Amygdala (tissue), 56 donors: ENCODE data around the gene NKX2-8.
"Not testable (repeated sequence)": the region's sequence is repeated elsewhere in the genome, so short reads cannot be mapped to it uniquely, and the experiment has no call there.

Experiments used
- DNase-seq, 56 donors: peaks; one replicate each; lab custom pipeline; 2025; lab: John Stamatoyannopoulos, UW

The NKX2-8 gene

DNA sequence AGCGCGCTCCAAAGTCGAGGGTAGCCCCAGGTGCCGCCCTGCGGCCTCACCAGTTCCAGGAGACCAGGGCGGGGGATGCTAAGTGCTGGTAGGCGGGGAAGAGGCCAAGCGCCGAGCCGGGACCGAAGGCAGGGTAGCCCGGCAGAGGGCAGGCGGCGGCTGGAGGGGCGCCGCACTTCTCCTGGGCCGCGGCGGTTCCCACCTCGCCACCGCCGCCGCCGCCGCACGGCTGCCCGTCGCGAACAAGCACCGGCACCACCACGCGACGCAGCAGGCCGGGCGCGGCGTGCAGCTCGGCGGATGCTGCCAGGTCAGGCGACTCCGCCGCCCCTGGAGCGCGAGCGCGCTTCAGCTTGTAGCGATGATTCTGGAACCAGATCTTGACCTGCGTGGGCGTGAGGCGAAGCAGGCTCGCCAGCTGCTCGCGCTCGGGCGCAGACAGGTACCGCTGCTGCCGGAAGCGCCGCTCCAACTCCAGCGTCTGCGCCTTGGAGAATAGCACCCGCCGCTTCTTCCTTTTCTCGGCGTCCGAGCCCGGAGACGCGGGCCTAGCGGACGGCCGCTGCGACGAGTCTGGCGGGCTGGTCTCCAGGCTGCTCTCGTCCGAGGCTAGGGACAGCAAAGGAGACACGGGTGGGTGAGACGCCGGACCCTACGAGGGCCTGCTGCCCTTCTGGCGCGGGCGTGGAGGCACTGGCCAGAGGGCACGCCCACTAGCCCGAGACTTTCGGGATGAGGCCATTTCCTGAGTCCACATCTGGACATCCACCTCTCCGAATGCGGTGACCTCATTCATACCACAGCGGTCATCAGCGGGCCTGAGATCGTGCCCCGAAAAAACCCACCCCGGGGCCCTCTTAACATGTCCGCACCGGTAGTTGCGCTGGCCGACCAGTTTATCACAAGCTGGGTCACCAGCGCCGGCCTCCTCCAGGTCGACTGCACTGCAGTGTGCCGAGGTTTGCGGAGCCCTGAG is 1.3 kb downstream of the NKX2-8 start:
- peak in 1 of 56 donors; percentile 5 for DNase-seq

DNA sequence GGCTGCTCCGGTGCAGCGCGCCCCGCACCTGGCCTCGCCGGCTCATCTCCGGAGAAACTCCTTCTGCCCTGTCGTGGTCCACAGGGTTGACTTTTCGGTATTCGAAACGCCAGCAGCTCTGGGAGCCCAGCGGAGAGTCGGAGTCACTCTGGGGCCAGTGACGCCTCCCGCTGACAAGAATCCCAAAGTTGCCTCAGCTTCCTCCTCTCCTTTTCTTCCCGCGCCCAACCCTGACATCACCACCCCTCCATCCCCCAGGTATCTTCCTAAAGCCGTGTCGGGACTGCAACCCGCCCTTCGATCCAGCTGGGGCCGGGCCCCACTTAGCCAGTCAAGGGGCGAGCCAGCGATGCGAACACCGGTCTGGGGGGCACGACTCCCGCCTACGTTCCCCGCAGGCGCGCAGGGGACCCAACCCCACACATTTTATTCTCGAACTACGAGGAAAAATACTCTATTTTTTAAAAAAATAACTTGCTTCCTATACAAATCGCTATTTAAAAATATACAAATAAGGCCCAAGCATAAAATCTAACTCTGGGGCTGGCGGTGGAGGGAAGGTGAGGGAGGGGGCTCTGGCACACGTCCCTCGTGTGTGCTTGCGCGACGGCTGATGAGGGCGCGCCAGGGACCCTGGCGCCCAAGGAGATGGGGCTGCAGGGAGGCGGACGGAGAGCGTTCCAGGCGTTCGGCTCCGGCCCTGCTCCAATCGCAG is 2.1 kb downstream of the NKX2-8 start:
- DNase-seq = no peak

GRCh38 chr14:36579573-36580140 is 2.8 kb downstream of the NKX2-8 start:
- DNase-seq = no peak

- DNase-seq = no peak
Measured at GRCh38 chr14:36579001-36579555, 3.3 kb downstream of the NKX2-8 start.

DNA sequence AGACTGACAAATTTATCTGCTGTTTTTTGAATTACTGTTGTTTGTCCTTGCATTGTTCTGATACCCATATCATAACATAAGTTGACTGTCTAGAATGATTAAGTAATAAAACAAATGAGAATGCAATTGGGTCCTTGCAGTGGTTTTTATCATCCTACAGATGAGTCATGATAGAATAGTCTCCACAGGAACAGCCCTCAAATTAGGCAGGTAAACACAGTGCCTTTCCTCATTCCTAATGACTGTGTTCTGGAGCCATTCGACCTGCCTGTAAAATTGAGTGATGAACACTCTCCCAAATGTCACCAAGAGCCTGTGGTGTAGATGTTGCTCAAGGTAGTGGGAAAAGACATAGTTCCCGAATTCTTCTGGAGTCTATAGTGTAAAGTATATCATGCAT is 12.3 kb downstream of the NKX2-8 start:
- no peak for DNase-seq

DNA sequence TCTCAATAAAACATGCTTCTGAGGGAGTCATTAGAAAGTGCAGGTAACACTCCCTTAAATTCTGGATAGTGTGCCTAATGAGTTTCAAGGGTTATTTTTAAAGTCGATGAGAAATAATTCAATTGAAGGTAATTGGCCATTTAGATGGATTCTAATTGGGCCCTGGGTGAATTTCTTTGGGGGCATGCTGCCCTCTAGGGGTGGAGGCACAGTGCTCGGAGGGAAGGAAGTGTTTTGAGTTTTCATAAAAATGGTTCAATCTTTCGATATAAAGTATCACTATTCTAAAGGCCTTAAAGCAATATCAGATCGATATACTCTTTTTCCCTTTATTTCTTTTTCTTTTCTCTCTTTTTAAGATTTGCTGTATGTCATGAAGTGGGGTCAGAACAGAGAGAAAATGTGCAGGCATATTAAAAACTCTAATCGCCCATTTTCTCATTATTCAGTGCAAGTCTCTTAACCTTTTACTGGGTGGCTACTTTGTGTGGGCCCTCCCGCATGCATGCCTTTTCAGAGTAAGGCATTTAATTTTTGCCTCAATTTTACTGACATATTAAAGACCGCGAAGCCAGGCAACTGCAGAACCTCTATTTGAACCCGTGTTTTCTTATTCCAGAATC is 25.5 kb downstream of the NKX2-8 start:
- peak in 13 of 56 donors; percentile 5 to 49 (median 11) for DNase-seq

DNA sequence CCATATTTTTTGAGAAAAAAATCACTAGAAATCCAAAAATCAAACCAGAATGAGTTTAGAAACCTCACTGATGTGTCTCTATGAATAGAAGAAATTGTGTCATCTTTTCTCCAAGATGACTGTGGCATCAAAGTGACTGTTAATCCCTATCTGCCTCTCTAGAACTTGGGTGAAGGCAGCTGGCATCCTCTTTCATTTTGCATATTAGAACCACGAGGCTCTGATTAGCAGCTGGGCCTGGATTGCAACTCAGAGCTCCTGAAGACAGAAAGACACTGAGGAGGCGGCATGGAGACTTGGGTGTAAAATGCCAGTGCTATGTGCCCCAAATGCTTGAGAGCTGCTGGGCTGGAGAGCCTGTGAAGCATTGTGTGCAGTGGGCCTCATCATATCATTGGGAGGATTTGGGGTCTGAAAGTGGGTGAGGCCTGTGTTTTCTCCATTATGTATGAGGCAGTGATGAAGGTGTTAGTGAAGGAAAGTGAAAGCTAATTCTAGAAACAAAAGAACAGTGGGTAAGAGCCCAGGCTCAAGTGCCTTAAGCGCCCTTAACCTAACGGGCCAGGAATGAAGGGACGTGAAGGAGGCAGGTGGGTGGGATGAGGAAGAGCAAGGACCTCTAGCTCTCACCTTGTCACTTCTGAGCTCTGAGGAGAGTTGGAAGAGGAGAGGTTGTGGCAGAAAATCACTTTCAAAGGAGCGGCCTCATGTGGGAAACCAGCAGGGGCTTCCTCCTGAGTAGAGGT is 26.2 kb downstream of the NKX2-8 start:
- DNase-seq = no peak

DNA sequence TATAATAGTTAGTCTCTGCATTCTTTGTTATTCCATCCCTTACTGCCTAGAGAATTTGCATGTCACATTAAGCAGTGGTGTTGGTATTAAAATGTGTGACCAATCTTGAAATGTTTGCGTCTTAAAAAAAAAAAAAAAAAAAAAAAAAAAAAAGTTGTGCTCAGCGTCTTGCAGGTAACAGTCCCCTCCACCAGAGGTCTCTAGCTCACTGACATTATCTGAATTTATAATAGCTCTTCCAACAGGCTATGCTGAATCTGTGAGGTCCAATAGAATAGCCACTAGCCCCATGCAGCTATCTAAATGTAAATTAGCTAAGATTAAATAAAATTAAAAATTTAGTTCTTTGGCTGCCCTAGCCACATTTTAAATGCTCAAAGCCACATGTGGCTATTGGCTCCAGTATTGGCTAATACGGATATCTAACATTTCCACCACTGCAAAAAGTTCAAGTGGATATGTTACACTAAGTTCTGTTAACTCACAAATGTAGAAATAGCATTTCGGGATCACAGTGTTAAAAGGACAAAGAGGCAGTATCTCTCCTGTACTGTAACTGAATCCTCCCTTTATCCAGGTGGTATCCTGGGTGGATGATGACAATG is 28.7 kb downstream of the NKX2-8 start:
- peak in 4 of 56 donors; percentile 3 to 31 (median 4) for DNase-seq

DNA sequence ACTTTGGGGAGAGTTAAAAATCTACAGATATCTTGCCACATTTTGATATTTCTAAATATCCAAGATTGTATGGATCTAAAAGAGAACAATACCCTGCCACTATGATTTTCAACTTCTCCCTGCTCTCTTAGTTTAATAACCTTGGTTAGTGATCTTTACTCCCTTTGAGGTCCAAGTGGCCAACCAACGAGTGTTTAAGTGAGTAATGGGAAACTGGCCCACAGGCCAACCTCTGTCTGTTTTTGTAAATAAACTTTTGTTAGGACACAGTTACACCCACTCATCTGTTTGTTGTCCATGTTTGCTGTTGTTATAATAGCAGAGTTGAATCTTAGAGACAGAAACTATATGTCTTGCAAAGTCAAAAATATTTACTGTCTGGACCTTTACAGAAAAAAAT is 31.5 kb downstream of the NKX2-8 start:
- no peak for DNase-seq

GRCh38 chr14:36544280-36544679 is 38.1 kb downstream of the NKX2-8 start:
- not testable (repeated sequence) for DNase-seq

- no peak for DNase-seq
Measured at GRCh38 chr14:36538051-36538450, 44.4 kb downstream of the NKX2-8 start.
